Measurements from ENCODE around the gene DAZAP1. TPM values are rescaled to one million over a fixed set of nuclear protein-coding genes. Genes with fewer than 3 reads are reported as not detected.

DAZAP1 gene
- total and polyA plus RNA-seq, 5 donors: 65.3 to 92.1 (median 82.7) TPM

DNA sequence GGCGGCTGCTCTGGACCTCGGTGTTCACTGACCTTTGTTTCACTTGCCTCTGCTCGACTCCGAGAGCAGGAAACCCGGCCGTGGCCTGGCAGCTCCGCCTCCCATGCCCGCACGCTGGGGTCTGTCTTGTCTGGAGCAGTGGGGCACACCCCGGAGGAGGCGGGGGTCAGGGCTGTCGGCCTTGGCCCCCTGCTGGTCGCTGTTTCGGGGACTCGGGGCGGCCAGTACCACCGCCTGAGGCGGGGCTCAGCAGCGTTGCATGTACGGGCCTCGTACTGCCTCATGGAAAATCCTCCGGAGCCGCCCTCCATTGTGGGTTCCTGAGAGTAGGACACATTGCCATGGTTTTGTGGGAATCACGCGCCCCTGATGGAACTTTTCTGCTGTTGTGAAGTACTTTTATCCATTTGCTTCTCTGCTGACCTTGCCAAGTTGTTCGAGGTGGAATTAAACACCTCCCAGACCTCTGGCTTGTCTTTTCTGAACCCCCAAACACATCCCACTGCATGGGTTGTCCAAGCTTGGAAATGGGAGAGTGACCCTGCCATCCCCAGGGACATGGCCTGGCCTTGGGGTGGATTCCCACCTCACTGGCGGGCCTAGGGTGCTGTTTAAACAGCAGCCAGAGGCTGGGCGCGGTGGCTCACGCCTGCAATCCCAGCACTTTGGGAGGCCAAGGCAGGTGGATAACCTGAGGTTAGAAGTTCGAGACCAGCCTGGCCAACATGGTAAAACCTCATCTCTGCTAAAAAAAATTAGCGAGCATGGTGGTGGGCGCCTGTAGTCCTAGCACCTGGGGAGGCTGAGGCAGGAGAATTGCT is 29.2 kb upstream of the DAZAP1 start:
- ATAC-seq (peak; percentile 3 to 31), DNase-seq (peak in 2 of 3 donors; percentile 58 to 67)
- 86% methylated on average over 33 of the region's 33 CpGs for WGBS
- intact Hi-C loops (cut with DNase I): loop anchor here in 1 of 4 donors (10.0 kb wide), 1 partner anchor 93 kb away; the partner anchor contains the start of gene EFNA2
- Histone ChIP-seq H3K9me3 (ENCODE audit: control insufficient read depth, low read length) (no peaks in the 10 kb centered on the region), H3K4me3 (ENCODE audit: low read length) (no peak overlapping the region), H3K27me3 (ENCODE audit: control insufficient read depth, insufficient read depth) (no peaks in the 10 kb centered on the region), H3K27ac (ENCODE audit: low read length) (no peak overlapping the region), H3K4me1 (ENCODE audit: control insufficient read depth, insufficient read depth, low read length) (no peaks in the 10 kb centered on the region)

DNA sequence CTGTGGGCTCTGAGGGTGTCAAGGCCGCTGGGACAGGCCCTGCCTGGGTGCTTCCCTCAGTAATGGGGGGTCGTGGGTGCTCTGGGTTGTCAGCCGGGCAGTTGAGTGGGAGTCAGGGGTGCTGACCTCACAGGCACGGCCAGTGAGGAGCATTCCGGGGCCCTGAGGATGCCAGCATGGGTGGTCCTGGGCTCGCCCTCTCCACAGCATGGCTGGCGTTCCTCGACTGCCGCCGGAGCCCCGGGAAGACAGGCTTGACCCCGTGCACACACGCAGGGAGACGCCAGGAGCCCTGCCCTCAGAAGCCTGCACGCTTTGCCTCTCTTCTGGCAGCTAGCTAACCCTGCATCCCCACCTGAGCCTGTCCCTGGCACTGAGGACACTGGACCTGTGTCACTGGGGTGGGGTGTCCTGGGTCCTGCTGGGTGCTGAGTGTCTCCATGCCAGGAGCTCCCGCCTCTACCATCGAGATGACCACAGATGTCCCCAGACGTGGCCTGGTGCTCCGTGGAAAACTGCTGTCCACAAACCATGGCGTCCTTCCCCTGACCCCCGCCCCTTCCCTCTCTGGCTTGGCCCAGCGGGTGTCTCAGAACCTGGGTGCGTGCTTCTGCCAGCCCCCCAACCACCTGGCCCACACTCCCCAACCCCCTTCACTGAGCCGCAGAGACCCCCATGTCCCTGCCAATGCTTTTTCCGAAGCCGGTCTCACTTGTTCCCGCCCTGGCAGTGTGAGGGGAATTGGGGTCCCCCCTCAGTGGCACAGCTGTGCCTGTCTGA is 28.1 kb upstream of the DAZAP1 start:
- Histone ChIP-seq H3K9me3 (ENCODE audit: control insufficient read depth, low read length) (no peaks in the 10 kb centered on the region), H3K27me3 (ENCODE audit: control insufficient read depth, insufficient read depth) (no peaks in the 10 kb centered on the region), H3K4me1 (ENCODE audit: control insufficient read depth, insufficient read depth, low read length) (no peaks in the 10 kb centered on the region), H3K27ac (ENCODE audit: low read length) (no peak overlapping the region), H3K4me3 (ENCODE audit: low read length) (no peak overlapping the region)
- peak in 2 of 3 donors; percentile 20 to 52 for DNase-seq
- 81% methylated on average over 27 of the region's 27 CpGs for WGBS
- ATAC-seq: no peak
- intact Hi-C loops (cut with DNase I): loop anchor here in 1 of 4 donors (10.0 kb wide), 1 partner anchor 95 kb away; the partner anchor contains the start of gene EFNA2

DNA sequence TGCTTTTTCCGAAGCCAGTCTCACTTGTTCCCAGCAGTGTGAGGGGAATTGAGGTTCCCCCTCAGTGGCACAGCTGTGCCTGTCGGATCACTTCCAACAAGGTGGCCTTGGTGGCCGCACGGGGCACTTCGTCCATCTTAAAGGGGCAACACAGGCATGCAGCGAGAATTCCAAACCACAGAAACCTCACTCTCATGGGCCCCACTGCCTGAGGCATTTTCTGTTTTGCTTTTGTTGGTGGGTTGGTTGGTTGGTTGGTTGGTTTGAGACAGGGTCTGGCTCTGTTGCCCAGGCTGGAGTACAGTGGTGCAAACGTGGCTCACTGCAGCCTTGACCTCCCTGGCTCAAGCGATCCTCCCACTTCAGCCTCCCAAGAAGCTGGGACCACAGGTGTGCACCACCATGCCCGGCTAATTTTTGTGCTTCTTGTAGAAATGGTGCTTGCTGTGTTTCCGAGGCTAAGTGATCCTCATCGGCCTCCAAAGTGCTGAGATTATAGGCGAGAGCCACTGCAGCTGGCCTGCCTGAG is 27.4 kb upstream of the DAZAP1 start:
- H3K4me3 ChIP-seq (ENCODE audit: low read length): no peak overlapping the region
- H3K4me1 ChIP-seq (ENCODE audit: control insufficient read depth, insufficient read depth, low read length): no peaks in the 10 kb centered on the region
- no peaks in the 10 kb centered on the region for H3K27me3 ChIP-seq (ENCODE audit: control insufficient read depth, insufficient read depth)
- 79% methylated on average over 12 of the region's 12 CpGs for WGBS
- DNase-seq (peak in 2 of 3 donors; percentile 32 to 40), ATAC-seq (no peak)
- no peak overlapping the region for H3K27ac ChIP-seq (ENCODE audit: low read length)
- intact Hi-C loops (cut with DNase I): loop anchor here in 2 of 4 donors (5.0 to 10.0 kb wide), 2 partner anchors 95 to 98 kb away; partner anchors contain the start of gene EFNA2 (in 1 of the 2)
- no peaks in the 10 kb centered on the region for H3K9me3 ChIP-seq (ENCODE audit: control insufficient read depth, low read length)

DNA sequence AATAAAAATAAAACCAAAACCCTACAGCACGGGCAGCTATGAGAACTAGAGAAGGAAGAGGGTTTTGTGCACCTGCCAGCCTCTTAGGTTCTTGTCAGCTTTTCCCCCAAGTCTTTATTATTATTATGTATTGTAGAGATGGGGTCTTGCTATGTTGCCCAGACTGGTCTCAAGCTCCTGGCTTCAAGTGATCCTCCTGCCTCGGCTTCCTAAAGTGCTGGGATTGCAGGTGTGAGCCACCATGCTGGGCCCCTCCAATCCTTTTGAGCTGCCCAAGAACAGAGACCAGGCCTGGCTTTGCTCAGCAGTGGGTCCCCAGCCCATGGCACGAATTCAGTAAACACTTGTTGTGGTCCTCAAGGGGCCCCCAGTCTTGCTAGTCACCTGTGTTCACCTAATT is 25.1 kb upstream of the DAZAP1 start:
- no peak overlapping the region for H3K27ac ChIP-seq (ENCODE audit: low read length)
- no peak for DNase-seq
- H3K4me1 ChIP-seq (ENCODE audit: control insufficient read depth, insufficient read depth, low read length): no peaks in the 10 kb centered on the region
- intact Hi-C loops (cut with DNase I): loop anchor here in 1 of 4 donors (5.0 kb wide), 1 partner anchor 100 kb away; no protein-coding TSS in a partner anchor
- H3K27me3 ChIP-seq (ENCODE audit: control insufficient read depth, insufficient read depth): no peaks in the 10 kb centered on the region
- 78% methylated on average over 3 of the region's 3 CpGs for WGBS
- no peak for ATAC-seq
- no peaks in the 10 kb centered on the region for H3K9me3 ChIP-seq (ENCODE audit: control insufficient read depth, low read length)
- no peak overlapping the region for H3K4me3 ChIP-seq (ENCODE audit: low read length)

DNA sequence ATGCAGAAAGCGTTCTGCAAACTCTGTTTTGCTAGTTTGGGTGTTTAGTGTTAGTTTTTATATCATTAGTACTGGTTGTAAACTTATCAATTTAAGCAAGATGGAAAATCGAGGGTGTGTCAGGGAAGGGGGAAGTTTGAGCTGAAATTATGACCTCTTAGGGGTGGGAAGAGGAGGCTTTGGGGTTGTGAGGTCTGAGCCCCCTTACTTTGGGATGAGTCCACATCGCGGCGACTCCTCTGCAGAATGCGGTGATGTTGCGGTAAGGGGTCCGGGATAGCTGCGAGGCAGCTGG is 24.4 kb upstream of the DAZAP1 start:
- H3K4me1 ChIP-seq (ENCODE audit: control insufficient read depth, insufficient read depth, low read length): no peaks in the 10 kb centered on the region
- intact Hi-C loops (cut with DNase I): loop anchor here in 1 of 4 donors (5.0 kb wide), 1 partner anchor 101 kb away; no protein-coding TSS in a partner anchor
- H3K4me3 ChIP-seq (ENCODE audit: low read length): no peak overlapping the region
- ATAC-seq (no peak), DNase-seq (no peak)
- WGBS: 16% methylated on average over 9 of the region's 9 CpGs
- no peaks in the 10 kb centered on the region for H3K9me3 ChIP-seq (ENCODE audit: control insufficient read depth, low read length)
- no peaks in the 10 kb centered on the region for H3K27me3 ChIP-seq (ENCODE audit: control insufficient read depth, insufficient read depth)
- no peak overlapping the region for H3K27ac ChIP-seq (ENCODE audit: low read length)

DNA sequence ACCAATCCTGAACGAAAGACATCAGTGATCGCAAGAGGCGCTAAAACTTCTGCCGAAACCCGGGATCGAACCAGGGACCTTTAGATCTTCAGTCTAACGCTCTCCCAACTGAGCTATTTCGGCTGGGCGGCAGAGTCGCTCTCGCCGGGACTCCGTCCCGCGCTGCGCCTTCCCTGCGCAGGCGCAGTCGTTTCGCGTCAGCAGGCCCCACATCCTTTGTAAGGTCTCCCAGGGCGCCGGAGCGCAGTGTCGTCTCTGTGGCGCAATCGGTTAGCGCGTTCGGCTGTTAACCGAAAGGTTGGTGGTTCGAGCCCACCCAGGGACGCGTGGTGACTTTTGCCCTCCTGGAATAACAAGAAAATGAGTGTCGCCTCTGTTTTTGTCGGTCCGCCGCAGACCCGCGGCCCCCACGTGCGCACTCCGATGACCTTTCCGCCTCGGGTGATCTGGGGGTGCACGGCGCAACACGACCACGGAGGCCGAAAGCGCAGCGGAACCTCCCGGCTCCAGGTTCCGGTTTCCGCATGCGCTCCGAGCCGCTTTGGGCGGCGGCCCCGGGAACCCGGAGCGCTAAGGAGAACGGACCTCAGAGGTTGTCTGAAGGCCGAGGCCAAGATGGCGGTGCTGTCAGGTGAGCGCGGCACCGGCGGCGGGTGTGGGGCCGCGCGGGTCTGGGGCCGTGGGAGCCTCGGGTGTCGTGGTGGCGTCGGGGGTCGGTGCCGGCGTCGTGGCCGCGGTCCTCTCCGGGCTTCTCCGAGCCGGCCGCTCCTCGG is 23.9 kb upstream of the DAZAP1 start, which contains the start of gene NDUFS7:
Gene NDUFS7 (plus strand): TSS at position 596 of the 773 bp plus-strand sequence. CDS start 20 bp downstream, at position 616.
- WGBS: under 1% methylated on average over 90 of the region's 90 CpGs
- Histone ChIP-seq H3K27ac (ENCODE audit: low read length) (peak within 1 kb of the TSS; percentile 77), H3K4me3 (ENCODE audit: low read length) (peak within 1 kb of the TSS; percentile 49), H3K9me3 (ENCODE audit: control insufficient read depth, low read length) (no peaks in the 10 kb centered on the region), H3K27me3 (ENCODE audit: control insufficient read depth, insufficient read depth) (no peaks in the 10 kb centered on the region), H3K4me1 (ENCODE audit: control insufficient read depth, insufficient read depth, low read length) (no peaks in the 10 kb centered on the region)
- ATAC-seq: peak; percentile 87 to 88
- DNase-seq: peak; percentile 90 to 95 (median 95)
- intact Hi-C loops (cut with DNase I): loop anchor here in 1 of 4 donors (5.0 kb wide), 1 partner anchor 101 kb away; no protein-coding TSS in a partner anchor

DNA sequence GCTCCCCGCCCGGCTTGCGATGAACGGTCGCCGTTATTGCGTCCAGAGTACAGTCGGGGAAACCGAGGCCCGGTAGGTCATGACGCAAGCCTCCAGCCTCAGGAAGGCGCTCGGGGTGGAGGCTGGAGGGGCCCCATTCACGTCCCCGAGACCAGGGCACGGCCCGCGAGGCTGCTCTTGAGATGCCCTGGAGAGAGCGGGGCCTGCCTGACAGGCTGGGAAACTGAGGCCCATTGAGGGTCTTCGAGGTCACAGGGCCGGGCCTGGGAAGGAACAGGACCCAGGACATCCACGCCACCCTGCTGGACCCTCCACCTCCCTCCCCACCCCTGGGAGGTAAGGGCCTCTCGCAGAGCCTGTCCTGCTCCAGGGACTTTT is 23.3 kb upstream of the DAZAP1 start:
- no peaks in the 10 kb centered on the region for H3K27me3 ChIP-seq (ENCODE audit: control insufficient read depth, insufficient read depth)
- no peaks in the 10 kb centered on the region for H3K4me1 ChIP-seq (ENCODE audit: control insufficient read depth, insufficient read depth, low read length)
- no peak for DNase-seq
- peak; percentile 3 to 17 for ATAC-seq
- no peaks in the 10 kb centered on the region for H3K9me3 ChIP-seq (ENCODE audit: control insufficient read depth, low read length)
- intact Hi-C loops (cut with DNase I): loop anchor here in 1 of 4 donors (5.0 kb wide), 1 partner anchor 102 kb away; no protein-coding TSS in a partner anchor
- under 1% methylated on average over 23 of the region's 23 CpGs for WGBS
- H3K4me3 ChIP-seq (ENCODE audit: low read length): peak overlapping the region; percentile 49
- peak overlapping the region; percentile 77 for H3K27ac ChIP-seq (ENCODE audit: low read length)

DNA sequence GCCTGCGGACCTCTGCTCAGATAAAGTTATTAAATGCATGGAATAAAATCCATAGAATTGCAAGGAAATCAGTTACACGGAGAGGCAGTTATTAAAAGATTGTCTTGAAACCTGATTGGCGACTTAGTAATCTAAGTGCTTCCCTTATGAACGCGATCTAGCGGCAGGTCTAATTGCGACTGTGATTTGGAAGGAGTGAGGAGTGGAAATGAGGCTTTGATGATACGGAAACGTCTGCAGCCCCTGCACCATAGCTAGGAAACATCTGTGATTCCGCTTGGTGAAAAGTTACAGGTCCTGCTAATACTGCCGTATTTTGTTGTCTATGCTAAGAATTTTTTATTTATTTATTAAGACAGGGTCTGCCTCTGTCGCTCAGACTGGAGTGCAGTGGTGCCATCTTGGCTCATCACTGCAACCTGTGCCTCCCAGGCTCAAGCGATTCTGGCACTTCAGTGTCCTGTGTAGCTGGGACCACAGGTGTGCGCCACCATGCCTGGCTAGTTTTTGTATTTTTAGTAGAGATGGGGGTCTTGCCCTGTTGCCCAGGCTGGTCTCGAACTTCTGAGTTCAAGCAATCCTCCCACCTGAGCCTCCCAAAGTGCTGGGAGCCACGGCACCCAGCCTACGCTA is 22.8 kb upstream of the DAZAP1 start:
- H3K4me1 ChIP-seq (ENCODE audit: control insufficient read depth, insufficient read depth, low read length): no peaks in the 10 kb centered on the region
- peak overlapping the region; percentile 77 for H3K27ac ChIP-seq (ENCODE audit: low read length)
- H3K9me3 ChIP-seq (ENCODE audit: control insufficient read depth, low read length): no peaks in the 10 kb centered on the region
- ATAC-seq (no peak), DNase-seq (no peak)
- 31% methylated on average over 17 of the region's 17 CpGs for WGBS
- intact Hi-C loops (cut with DNase I): loop anchor here in 1 of 4 donors (5.0 kb wide), 1 partner anchor 102 kb away; no protein-coding TSS in a partner anchor
- H3K27me3 ChIP-seq (ENCODE audit: control insufficient read depth, insufficient read depth): no peaks in the 10 kb centered on the region
- peak overlapping the region; percentile 49 for H3K4me3 ChIP-seq (ENCODE audit: low read length)

DNA sequence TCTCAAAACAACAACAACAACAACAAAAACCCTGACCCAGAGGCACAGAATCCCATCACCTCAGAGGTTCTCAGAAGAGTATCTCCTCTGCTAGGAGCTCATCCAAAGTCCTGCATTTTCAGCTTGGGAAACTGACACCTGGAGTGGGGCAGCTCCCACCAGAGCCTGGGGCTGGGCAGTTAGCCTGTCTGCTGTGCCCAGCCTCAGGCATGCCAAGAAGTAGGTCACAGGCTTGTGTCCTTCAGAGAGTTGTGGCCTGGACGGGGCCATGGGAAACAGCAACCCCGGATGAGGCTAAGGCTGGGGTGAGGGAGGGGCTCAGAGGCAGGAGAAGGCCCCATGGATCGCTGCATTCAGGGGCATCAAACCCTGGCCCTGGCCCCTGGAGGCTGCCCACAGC is 21.6 kb upstream of the DAZAP1 start:
- H3K27ac ChIP-seq (ENCODE audit: low read length): no peak overlapping the region
- DNase-seq (no peak), ATAC-seq (no peak)
- H3K9me3 ChIP-seq (ENCODE audit: control insufficient read depth, low read length): no peaks in the 10 kb centered on the region
- H3K4me3 ChIP-seq (ENCODE audit: low read length): no peak overlapping the region
- no peaks in the 10 kb centered on the region for H3K27me3 ChIP-seq (ENCODE audit: control insufficient read depth, insufficient read depth)
- intact Hi-C loops (cut with DNase I): no loop called here
- H3K4me1 ChIP-seq (ENCODE audit: control insufficient read depth, insufficient read depth, low read length): no peaks in the 10 kb centered on the region
- WGBS: 84% methylated on average over 3 of the region's 3 CpGs

Data from right cardiac atrium (tissue), 5 donors.